C1 segment of cervical spinal cord (tissue), 14 donors: ENCODE measurements around the gene PCSK7.

ENCODE experiments used
- DNase-seq, 14 donors: peaks; one replicate each; lab custom pipeline; 2025; lab: John Stamatoyannopoulos, UW

PCSK7 gene

GRCh38 chr11:117230999-117231841 lies 653 bp downstream of the PCSK7 start:
- DNase-seq, result no peak

- no peak for DNase-seq
Measured at GRCh38 chr11:117230286-117230961, 1.4 kb downstream of the PCSK7 start.

DNA sequence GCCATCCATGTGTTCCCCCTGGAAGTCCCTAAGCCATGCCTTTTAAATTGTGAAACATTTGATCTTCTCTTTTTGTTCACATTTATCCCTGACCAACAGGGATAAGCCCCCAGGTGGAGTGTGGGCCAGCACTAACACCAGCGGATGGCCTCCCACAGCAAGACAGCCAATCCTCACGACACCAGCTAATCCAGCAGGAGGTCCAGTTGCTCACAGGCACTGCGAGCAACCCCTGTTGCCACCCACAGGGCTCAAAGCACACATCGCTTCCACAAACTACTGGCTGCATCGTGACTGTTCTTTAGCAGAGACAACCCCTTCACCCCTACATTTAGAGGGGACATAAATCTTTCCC lies 2.0 kb downstream of the PCSK7 start:
- DNase-seq, result no peak

- DNase-seq, result no peak
Measured at GRCh38 chr11:117229411-117229810, 2.5 kb downstream of the PCSK7 start.

GRCh38 chr11:117228091-117228490 lies 3.8 kb downstream of the PCSK7 start:
- no peak for DNase-seq

DNA sequence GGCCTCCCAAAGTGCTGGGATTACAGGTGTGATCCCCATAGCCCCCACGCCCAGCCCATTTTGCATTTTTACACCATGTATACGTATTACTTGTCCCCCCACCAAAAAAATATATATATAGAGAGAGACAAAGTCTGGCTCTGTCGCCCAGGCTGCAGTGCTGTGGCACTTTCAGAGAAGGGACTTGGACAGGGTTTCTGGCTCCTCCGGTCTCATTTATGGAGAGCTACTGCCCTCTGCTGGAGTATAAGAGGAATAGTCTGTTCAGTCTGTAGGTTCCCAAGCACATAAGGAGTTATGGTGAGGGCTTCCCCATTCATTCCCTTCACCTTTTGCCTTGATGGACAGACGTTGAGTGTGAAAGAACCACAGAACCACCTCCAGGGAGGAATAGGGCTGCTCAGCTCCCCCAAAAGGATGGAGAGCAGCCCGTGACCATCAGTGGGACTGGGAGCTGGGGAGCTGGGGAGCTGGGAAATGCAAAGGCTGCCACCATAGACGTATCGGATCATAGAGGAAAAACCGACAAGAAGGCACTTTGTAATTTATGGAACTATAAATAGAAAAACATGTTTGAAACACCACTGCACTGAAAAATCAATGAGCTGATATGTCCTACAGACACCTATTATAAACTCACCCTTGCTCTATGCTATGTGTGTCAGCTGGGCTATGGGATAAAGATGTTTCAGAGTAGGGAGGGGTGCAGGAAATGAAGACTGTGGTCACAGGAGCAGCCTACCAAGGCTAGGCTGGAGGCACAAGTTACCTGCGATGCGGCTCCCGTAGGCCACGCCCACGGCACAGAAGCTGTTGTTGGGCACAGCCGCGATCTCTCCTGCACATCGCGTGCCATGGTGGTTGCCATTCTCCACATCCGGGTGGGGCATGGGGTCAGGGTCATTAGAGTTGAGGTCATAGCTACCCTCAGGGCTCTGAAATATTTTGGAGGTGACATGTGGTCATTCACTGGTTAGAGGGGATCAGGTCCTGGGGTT lies 5.2 kb downstream of the PCSK7 start:
- peak in 8 of 14 donors; percentile 21 to 59 (median 34) for DNase-seq

DNA sequence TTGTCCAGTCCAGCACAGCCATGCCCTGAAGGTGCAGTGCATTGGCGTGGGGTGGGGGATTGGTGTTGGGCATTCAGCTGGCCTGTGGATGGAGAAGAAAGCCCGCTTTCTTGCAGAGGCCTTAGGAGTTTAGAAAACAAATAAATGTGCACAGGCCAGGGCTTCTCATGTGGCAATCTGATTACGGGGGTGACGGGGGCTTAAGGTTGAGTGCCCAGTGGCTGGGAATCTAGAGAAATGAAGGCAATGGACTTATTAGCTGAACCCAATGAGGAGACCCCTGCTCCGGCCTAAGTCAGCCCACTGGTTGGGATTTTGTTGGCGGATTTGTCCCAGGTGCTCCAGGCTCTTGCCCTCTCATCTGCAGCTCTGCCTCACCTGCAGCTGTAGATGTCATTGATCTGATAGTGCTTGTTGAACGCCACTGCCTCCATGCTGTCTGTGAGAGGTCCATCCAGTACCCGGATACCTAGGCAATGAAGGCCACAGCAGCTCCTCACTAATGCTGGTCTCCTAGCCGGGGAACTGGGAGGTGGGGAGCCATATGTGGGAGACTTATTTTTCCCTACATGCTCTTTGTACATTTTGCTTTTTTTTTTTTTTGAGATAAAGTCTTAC lies 6.2 kb downstream of the PCSK7 start:
- DNase-seq, result no peak

DNA sequence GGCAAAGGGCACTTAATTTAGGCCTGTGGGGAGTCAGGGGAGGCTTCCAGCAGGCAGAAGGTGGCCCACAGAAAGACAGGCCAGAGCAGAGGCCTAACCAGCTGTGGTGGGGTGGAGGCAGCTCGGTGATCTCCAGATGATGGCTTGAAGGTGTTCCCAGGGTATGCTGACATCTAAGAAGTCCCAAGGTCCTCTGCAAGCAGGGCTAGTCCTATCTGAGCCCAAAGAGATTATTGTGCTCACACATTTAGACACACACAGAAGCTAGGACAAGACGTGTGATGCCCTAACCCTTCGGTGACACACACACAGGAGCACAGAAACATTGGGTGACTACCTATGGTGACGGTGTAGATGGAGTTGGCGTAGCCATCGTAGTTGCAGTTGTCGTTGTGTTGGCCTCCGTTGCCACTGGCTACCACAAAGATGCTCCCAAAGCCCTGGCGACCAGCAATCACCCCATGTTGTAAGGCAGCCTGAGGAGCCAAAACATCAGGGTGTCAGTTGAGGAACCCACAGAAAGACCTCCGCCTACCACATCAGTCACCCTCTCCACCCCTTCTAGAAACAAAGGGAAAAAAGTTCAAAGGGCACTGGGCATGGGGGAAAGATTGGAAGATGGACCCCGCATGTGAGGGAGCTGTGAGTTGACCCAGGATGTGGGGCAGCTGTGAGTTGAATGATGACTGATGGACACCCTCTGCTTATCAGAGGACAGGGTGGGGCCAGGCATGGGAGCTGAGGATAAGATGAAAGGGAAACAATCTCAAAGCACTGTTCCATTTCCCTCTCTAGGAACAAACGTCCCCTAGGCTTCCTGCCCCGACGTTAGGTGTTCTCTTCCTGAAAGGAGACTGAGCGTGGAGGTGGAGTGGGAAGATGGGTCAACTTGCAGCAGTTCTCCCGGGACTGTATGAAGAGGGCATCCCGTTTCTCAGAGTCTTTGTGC lies 7.9 kb downstream of the PCSK7 start:
- DNase-seq, result no peak

DNA sequence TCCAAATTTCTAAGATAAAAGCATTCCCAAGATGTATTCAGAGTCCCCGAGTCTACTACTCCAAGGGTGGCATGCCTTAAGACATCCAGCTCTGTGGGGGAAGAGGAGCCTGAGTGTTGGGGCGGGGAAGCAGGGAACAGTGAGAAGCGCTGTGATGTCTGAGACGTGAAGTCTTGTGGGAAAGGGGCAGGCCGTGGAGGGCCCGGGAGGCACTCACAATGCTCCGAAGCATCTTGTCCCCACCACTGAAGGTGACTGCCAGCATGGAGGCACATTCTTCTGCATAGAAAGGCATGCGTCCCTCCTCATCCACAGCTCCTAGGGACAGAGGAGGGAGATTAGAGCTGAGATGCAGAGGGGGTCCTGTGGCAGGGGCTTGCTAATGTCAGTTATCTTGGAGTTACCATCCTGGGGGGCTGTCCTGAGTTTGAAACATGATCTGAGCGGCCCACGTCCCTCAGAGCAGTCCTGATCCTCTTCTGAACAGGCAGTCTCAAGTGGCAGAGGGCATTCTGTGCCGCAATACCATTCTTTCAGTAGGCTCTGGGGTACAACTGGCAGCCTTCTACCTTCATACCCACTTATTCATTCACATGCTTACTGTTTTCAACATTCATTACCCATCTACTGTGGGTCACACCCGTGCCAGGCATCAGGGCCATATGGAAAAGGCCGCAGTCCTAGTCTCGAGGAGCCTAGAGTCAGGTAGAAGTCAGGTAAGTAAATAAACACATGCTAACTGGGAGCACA lies 8.7 kb downstream of the PCSK7 start:
- DNase-seq, result no peak

DNA sequence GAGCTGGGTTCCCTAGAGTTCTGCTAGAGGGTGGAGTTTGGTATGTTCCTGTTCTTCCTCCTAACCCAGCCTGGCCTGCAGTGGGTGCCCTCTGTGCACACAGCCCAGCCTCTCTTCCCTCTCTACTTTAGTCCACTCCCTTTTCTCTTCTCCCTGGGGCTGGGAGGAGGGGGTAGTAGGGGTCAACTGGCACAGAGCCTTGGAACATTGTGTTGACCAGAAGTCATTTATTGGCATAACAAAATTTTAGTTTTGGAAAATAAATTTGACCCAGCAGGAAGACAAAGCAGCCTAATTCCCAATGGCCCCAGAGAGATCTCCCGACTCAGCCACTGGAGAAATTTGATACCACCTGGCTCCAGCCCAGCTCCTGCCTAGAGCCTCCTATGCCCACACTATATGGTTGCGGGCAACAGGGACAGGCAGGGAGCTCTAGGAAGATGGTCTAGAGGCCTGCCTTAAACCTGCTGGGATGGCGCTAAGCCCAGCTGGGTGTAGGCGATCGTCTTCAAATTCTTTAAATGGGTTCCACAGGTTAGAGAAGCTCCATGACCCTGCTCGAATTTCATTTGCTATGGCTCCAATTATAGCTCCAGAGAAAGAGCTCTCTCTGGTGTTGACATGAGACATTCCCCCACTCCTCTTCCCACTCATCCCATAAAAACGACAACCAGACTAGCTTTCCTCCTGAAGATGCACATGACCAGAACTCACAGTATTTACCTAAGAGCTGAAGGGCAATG lies 9.9 kb downstream of the PCSK7 start:
- DNase-seq, result no peak

GRCh38 chr11:117220999-117221774 lies 10.7 kb downstream of the PCSK7 start:
- no peak for DNase-seq

GRCh38 chr11:117220568-117220967 lies 11.3 kb downstream of the PCSK7 start:
- peak in 10 of 14 donors; percentile 16 to 86 (median 48) for DNase-seq

DNA sequence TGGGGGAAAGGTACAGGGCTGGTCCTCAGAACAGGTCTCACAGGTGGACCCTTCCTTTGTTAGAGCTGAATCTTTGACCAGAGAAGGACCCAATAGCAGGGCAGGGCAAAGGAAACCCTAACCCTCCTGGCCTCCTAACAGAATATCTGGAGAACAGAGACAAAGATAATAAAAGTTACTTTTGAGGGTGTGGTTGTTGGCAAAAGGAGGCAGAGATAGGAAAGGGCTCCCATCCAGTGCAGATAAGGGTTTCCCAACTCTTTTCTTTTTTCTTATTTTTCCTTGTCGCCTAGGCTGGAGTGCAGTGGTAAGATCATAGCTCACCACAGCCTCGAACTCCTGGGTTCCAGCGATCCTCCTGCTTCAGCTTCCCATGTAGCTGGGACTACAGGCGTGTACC lies 11.9 kb downstream of the PCSK7 start:
- no peak for DNase-seq

- DNase-seq, result no peak
Measured at GRCh38 chr11:117219455-117219854, 12.4 kb downstream of the PCSK7 start.

- DNase-seq, result no peak
Measured at GRCh38 chr11:117219001-117219400, 12.9 kb downstream of the PCSK7 start.

- DNase-seq, result no peak
Measured at GRCh38 chr11:117218133-117218915, 13.5 kb downstream of the PCSK7 start.
